ENCODE measurements around the gene SCRG1. TPM values are rescaled to one million over a fixed set of nuclear protein-coding genes. Genes with fewer than 3 reads are reported as not detected.

Gene SCRG1
- not detected for total RNA-seq

DNA sequence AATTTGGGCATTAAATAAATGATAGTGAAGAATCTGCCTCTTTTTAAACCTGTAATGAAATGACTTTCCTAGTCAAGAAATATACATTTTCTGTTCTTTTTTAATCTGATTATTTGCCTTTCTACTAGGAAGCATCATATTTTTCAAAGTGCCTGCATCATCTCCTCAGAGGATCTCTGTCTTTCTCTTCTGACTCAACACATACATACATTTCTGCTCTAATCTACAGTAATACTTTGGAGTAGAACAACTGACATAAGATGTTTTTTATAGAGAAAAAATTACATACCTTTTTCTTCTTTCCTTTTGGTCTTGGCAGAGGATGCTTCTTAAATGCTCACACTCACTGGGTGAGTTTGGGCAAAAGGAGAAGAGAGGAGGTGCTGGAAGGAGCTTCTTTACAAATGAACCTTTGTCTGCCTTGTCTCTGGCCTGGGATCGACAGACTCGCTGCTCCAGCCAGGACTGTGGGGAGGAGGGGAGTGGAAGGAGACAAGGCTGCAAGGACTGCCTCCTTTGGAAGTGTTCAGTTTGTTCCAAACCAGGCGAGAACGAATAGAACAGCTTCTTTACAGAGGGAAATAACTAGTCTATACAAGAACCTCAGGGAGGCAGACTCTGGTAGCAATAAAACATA is at the start of gene SCRG1:
TSS of gene SCRG1 (minus strand) at position 338 of the 637 bp plus-strand sequence. CDS start 7,702 bp downstream, outside the sequence.
- Mint-ChIP-seq H3K27ac (no peak within 1 kb of the TSS), H3K9me3 (no peaks in the 10 kb centered on the region), H3K27me3 (ENCODE audit: low read depth) (no peaks in the 10 kb centered on the region), H3K36me3 (ENCODE audit: insufficient read depth in 2 of 2) (no peaks in the 10 kb centered on the region), H3K4me3 (no peak within 1 kb of the TSS), H3K4me1 (ENCODE audit: low read depth) (no peaks in the 10 kb centered on the region)
- ATAC-seq (replicated peaks in 1 of 2) = no peak
- no peak for DNase-seq

DNA sequence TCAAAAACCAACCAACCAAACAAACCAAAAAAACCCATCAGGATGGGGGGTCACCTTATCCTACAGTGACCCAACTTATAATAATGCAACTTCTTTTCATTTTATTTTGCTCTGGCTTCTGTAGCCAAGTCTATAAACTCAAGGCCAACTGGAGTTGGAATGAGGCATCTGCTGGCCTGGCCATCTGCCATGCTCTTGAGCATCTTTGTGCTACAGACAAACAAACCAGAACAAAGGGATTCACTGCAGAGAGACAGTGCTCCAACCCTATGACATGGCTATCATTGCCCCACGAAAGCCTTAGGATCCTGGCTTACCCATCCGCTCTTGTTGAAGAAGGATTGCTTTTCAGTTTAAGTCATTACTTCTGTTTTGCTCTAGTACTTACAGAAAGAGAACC is 49.2 kb upstream of the SCRG1 start:
- H3K9me3 Mint-ChIP-seq = peaks cover 0 to 2% of the 10 kb centered on the region in 2 donors
- no peaks in the 10 kb centered on the region for H3K36me3 Mint-ChIP-seq (ENCODE audit: insufficient read depth in 2 of 2)

DNA sequence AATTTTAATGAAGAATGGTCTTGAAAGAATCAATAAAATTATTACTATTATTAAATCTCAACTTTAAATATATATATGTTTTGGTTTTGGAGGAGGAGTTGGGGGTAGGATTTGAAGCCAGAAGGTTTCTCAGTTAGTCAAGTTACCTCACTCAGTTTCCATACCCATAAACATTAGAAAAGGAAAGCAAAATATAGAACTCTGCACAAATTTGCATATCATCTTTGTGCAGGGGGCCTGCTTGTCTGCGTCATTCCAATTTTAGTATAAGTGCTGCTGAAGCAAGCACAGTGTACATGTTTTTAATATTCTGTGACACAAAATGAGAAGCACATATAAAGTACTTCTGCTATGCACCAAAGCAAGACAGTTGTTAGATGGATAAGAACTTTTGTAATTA is 47.5 kb upstream of the SCRG1 start:
- Mint-ChIP-seq H3K27me3 (ENCODE audit: low read depth) (peaks cover 5% of the 10 kb centered on the region), H3K36me3 (ENCODE audit: insufficient read depth in 2 of 2) (no peaks in the 10 kb centered on the region), H3K4me1 (ENCODE audit: low read depth) (peaks cover 6% of the 10 kb centered on the region), H3K4me3 (no peak overlapping the region), H3K27ac (no peak overlapping the region), H3K9me3 (peaks cover 0 to 2% of the 10 kb centered on the region in 2 donors)
- no peak for ATAC-seq (replicated peaks in 1 of 2)
- DNase-seq = no peak

More for the DNA sequence above, 49.2 kb upstream of the SCRG1 start:
- no peak overlapping the region for H3K27ac Mint-ChIP-seq
- peaks cover 6% of the 10 kb centered on the region for H3K4me1 Mint-ChIP-seq (ENCODE audit: low read depth)
- H3K4me3 Mint-ChIP-seq = no peak overlapping the region
- H3K27me3 Mint-ChIP-seq (ENCODE audit: low read depth) = peaks cover 5% of the 10 kb centered on the region
- DNase-seq = no peak
- ATAC-seq (replicated peaks in 1 of 2) = no peak

DNA sequence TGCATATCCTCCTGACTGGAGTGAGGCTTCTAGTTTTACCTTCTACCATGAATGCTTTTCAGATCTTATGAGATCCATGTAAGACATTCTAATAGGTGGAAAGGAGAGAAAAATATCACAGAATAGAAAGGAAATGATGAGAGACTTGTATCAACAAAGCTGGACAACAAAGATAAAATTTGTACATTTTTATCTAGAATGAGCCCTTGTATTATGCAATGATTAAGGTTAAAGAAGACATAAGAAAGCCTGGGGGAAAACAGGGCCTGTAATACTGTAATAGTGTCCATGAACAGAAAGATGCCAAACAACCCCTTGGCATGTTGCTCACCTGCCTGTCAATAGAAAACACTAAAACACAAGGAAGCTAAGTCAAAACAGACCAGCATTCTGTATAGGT is 44.2 kb upstream of the SCRG1 start:
- no peaks in the 10 kb centered on the region for H3K36me3 Mint-ChIP-seq (ENCODE audit: insufficient read depth in 2 of 2)
- H3K4me1 Mint-ChIP-seq (ENCODE audit: low read depth) = no peaks in the 10 kb centered on the region
- H3K9me3 Mint-ChIP-seq = no peaks in the 10 kb centered on the region
- H3K27ac Mint-ChIP-seq = no peak overlapping the region
- no peaks in the 10 kb centered on the region for H3K27me3 Mint-ChIP-seq (ENCODE audit: low read depth)
- no peak for ATAC-seq (replicated peaks in 1 of 2)
- no peak overlapping the region for H3K4me3 Mint-ChIP-seq
- DNase-seq = no peak

DNA sequence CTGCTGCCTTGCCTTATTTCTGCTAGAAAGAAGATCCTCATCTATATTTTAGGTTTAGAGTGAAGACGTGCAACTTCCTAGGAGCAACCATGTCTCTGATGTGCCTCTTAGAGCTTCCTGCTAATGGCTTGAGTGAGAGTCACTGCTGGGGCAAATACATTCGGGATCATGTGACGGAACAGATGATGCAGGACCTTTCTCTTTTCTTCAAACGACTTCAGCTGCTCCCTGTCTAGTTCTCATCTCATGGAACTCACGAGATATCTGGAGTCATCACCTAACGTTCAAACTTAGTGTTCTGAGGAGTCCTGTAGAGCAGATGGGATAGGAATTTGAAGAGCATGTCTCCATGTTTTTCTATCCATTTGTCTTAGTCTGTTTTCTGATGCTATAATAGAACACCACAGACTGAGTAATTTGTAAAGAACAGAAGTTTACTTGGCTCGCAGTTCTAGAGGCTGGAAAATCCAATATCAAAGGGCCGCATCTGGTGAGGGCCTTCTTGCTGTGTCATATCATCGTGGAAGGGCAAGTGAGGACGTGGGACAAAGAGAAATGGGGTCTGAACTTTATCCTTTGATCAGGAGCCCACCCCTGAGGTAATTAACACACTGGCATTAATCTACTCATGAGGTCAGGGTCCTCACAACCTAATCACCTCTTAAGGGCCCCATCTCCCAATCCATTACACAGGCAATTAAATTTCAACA is 43.5 kb upstream of the SCRG1 start:
- Mint-ChIP-seq H3K4me3 (no peak overlapping the region), H3K36me3 (ENCODE audit: insufficient read depth in 2 of 2) (no peaks in the 10 kb centered on the region), H3K27ac (no peak overlapping the region), H3K4me1 (ENCODE audit: low read depth) (no peaks in the 10 kb centered on the region), H3K27me3 (ENCODE audit: low read depth) (no peaks in the 10 kb centered on the region), H3K9me3 (no peaks in the 10 kb centered on the region)
- ATAC-seq (replicated peaks in 1 of 2) = no peak
- DNase-seq = no peak

DNA sequence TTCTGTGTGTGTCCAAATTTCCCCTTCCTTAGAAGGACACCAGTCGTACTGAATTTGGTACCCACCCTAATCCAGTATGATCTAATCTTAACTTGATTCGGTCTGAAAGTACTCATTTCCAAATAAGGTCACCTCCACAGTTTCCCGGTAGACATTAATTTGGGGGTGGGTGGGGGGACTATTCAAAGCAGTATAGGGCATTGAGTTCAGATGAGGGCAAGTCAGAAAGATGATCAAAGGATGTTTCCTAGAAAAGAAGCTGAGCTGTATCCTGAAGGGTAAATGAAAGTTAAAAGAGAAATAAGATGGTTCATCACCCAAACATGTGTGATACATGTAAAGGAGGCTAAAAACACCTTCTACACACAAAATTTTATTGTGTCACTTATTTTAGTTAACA is 42.0 kb upstream of the SCRG1 start:
- ATAC-seq (replicated peaks in 1 of 2) = no peak

DNA sequence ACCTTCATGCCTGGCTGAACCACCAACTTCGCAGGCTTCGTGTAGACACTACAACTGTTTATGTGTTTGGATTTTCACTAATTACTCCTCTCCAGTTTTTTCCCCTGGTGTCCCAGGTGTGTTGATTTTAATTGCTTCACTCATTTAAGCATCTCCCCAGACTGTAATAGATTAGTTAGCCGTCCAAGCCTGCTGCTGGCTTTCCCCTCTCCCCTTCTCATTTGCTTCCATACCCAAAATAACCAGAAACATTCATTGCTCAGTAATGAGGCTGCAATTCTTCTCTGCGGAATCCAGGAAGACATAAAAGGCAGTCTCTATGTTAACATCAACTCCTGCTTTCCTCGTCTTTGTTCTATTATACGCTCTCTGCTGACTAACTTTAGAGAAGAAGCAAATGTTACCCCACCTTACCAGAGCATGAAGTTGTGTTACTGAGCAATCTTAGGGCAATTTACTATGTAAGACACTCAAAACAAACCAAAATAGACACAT is 37.9 kb upstream of the SCRG1 start:
- Mint-ChIP-seq H3K27me3 (ENCODE audit: low read depth) (no peaks in the 10 kb centered on the region), H3K9me3 (no peaks in the 10 kb centered on the region), H3K4me3 (no peak overlapping the region), H3K36me3 (ENCODE audit: insufficient read depth in 2 of 2) (no peaks in the 10 kb centered on the region), H3K4me1 (ENCODE audit: low read depth) (no peaks in the 10 kb centered on the region), H3K27ac (no peak overlapping the region)
- ATAC-seq (replicated peaks in 1 of 2) (no peak), DNase-seq (no peak)

More for the DNA sequence above, 42.0 kb upstream of the SCRG1 start:
- no peak for DNase-seq
- no peaks in the 10 kb centered on the region for H3K4me1 Mint-ChIP-seq (ENCODE audit: low read depth)
- no peak overlapping the region for H3K27ac Mint-ChIP-seq
- no peak overlapping the region for H3K4me3 Mint-ChIP-seq
- H3K9me3 Mint-ChIP-seq = no peaks in the 10 kb centered on the region
- H3K27me3 Mint-ChIP-seq (ENCODE audit: low read depth) = no peaks in the 10 kb centered on the region
- no peaks in the 10 kb centered on the region for H3K36me3 Mint-ChIP-seq (ENCODE audit: insufficient read depth in 2 of 2)

DNA sequence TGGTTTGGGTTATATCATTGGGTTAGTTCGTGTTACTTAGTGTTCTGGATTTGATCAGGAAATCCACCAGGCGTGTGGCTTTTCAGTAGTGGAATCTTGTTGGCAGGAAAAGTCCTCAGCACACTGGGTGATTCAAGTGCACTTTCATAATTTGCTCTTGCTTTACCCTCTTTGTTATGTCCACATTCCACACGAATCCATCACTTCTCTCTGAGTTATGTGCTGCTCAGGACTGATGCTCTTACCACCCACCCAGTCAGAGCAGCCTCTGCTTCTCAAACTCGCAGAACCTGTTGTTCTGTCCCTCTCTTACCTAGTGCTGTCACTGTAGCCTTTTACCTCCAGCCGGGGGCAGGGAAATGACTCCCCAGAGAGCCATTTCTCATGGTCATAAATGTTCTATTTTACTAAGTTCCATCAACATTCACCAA is 37.2 kb upstream of the SCRG1 start:
- DNase-seq = no peak
- H3K9me3 Mint-ChIP-seq = no peaks in the 10 kb centered on the region
- H3K4me1 Mint-ChIP-seq (ENCODE audit: low read depth) = no peaks in the 10 kb centered on the region
- H3K36me3 Mint-ChIP-seq (ENCODE audit: insufficient read depth in 2 of 2) = no peaks in the 10 kb centered on the region
- no peak overlapping the region for H3K27ac Mint-ChIP-seq
- no peak overlapping the region for H3K4me3 Mint-ChIP-seq
- no peaks in the 10 kb centered on the region for H3K27me3 Mint-ChIP-seq (ENCODE audit: low read depth)
- ATAC-seq (replicated peaks in 1 of 2) = no peak

DNA sequence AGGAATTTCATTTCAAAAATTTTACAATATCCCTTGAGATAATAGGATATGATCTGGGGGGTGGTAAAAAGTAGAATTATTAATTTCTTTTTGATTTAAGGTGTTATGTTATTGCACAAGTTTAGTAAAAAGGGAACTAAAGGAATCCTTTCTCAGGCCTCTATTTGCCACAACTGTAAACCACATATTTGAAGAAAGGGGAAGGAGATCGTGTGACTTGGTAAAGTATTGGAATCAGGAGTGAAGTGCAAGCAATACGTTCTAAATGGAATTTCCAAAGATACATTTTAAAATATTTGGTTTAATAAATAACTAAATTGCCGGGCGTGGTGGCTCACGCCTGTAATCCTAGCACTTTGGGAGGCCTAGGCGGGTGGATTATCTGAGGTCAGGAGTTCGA is 35.3 kb upstream of the SCRG1 start:
- no peak overlapping the region for H3K27ac Mint-ChIP-seq

DNA sequence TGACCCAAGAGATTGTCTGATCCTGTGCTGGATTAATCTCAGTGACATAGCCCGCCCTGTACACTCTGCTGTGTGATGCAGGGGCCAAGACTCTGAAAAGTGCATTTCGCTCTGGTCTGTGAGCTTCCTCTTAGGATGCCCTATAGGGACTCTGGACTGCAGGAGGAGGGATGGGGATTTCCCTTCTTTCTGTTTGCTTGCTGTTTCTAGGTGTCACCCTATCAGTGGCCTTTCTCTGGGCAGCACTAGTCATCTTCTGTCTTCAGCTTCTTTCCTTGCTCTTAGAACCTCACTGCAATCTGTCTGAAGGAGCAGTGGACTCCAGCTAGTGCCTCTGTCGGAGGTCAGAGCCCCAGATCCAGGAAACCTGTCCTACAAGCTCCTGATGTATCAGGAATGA is 34.5 kb upstream of the SCRG1 start:
- H3K4me3 Mint-ChIP-seq = no peak overlapping the region
- no peaks in the 10 kb centered on the region for H3K9me3 Mint-ChIP-seq
- ATAC-seq (replicated peaks in 1 of 2) = no peak

More for the DNA sequence above, 35.3 kb upstream of the SCRG1 start:
- DNase-seq = no peak
- Mint-ChIP-seq H3K36me3 (ENCODE audit: insufficient read depth in 2 of 2) (no peaks in the 10 kb centered on the region), H3K9me3 (no peaks in the 10 kb centered on the region), H3K27me3 (ENCODE audit: low read depth) (no peaks in the 10 kb centered on the region), H3K4me1 (ENCODE audit: low read depth) (no peaks in the 10 kb centered on the region), H3K4me3 (no peak overlapping the region)
- ATAC-seq (replicated peaks in 1 of 2) = no peak

DNA sequence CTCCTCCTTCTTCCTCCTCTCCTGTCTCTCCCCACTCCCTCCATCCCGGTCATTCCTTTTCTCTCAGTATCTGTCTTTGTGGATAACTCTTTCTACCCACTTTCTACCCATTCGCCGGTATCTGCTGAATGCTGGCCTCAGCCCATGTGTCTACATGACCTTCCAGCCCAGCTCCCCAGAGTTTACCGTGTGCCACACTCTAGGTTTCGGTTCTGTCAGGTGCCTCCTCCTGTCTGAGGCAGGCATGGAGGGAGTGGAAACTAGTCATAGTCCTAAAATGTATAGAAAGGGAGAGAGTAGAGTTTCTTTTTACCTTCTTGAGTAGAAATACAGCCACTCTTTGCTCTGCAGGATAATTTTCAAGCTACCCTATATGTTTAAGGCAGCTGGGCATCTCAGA is 33.5 kb upstream of the SCRG1 start:
- no peaks in the 10 kb centered on the region for H3K9me3 Mint-ChIP-seq
- DNase-seq (no peak), ATAC-seq (replicated peaks in 1 of 2) (no peak)
- no peak overlapping the region for H3K27ac Mint-ChIP-seq
- H3K4me1 Mint-ChIP-seq (ENCODE audit: low read depth) = no peaks in the 10 kb centered on the region
- H3K36me3 Mint-ChIP-seq (ENCODE audit: insufficient read depth in 2 of 2) = no peaks in the 10 kb centered on the region
- no peak overlapping the region for H3K4me3 Mint-ChIP-seq
- no peaks in the 10 kb centered on the region for H3K27me3 Mint-ChIP-seq (ENCODE audit: low read depth)

More for the DNA sequence above, 34.5 kb upstream of the SCRG1 start:
- no peaks in the 10 kb centered on the region for H3K27me3 Mint-ChIP-seq (ENCODE audit: low read depth)
- no peaks in the 10 kb centered on the region for H3K36me3 Mint-ChIP-seq (ENCODE audit: insufficient read depth in 2 of 2)
- DNase-seq = no peak
- no peaks in the 10 kb centered on the region for H3K4me1 Mint-ChIP-seq (ENCODE audit: low read depth)
- no peak overlapping the region for H3K27ac Mint-ChIP-seq

DNA sequence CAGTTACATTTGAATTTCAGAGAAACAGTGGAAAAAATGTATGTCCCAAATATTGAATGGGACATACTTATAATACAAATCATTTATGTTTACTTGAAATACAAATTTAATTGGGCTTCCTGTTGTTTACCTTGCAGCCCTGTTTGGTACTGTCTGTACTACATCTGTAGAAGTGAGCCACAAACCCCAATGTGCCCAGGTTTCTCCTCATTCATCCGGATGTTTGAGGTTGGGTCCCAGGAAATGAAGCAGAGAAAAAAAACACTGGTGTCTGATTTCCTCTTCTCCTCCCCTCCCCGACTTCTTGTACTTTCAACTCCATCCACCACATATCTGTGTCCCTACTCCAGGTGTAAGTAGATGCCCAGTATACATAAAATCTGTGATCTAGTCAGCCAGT is 27.1 kb upstream of the SCRG1 start:
- DNase-seq (no peak), ATAC-seq (replicated peaks in 1 of 2) (no peak)
- H3K27me3 Mint-ChIP-seq (ENCODE audit: low read depth) = no peaks in the 10 kb centered on the region
- H3K9me3 Mint-ChIP-seq = no peaks in the 10 kb centered on the region
- no peak overlapping the region for H3K27ac Mint-ChIP-seq
- H3K4me1 Mint-ChIP-seq (ENCODE audit: low read depth) = peaks cover 16% of the 10 kb centered on the region
- no peak overlapping the region for H3K4me3 Mint-ChIP-seq
- no peaks in the 10 kb centered on the region for H3K36me3 Mint-ChIP-seq (ENCODE audit: insufficient read depth in 2 of 2)

DNA sequence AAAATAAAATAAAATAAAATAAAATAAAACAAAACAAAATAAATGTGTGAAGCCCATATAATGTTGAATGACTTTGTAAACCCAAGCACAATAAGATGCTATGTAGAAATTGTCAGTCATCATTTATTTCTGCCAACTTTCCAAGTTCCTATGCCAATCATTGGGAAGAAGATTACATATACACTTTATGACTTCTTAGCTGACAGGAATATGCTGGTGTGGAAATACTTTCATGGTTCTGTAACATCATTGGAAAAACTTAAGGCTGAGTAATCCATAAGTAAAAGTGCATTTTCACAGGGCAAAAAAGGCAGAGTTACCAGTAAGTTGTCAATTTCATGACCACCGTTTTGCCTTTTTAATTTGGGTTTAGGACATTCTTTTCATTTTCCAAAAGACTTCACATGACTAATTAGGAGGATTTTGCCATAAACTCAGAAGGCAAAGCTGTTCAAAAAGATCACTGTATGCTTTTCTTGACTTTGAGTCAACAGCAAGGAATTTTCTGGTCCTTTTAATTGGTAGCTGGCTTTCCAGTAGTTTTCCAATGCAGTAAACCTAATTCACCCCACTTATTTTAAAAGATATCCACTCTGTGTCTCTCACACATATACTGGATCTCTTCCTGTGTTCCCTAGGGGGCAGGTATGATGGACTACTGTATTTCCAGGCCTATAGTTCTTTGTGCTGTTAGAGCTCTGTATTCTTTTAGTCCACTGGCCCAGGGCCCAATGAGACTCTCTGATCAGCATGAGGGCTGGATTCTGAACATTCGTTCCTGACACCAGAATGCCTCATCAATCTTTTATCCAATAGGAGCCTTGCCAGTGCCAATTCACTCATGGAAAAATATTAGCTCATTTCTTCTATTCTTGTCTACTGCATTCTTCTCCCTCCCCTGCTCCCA is 26.2 kb upstream of the SCRG1 start:
- Mint-ChIP-seq H3K27ac (no peak overlapping the region), H3K9me3 (no peaks in the 10 kb centered on the region), H3K4me1 (ENCODE audit: low read depth) (peaks cover 16% of the 10 kb centered on the region), H3K27me3 (ENCODE audit: low read depth) (no peaks in the 10 kb centered on the region), H3K4me3 (no peak overlapping the region), H3K36me3 (ENCODE audit: insufficient read depth in 2 of 2) (no peaks in the 10 kb centered on the region)
- DNase-seq (no peak), ATAC-seq (replicated peaks in 1 of 2) (no peak)

All from activated T-cell treated with anti-CD3 and anti-CD28 coated beads, Interleukin-2, amount 50 U/mL, for 72 hours (primary cell).